ENCODE measurements around the gene GLYATL1.

GLYATL1 gene

DNA sequence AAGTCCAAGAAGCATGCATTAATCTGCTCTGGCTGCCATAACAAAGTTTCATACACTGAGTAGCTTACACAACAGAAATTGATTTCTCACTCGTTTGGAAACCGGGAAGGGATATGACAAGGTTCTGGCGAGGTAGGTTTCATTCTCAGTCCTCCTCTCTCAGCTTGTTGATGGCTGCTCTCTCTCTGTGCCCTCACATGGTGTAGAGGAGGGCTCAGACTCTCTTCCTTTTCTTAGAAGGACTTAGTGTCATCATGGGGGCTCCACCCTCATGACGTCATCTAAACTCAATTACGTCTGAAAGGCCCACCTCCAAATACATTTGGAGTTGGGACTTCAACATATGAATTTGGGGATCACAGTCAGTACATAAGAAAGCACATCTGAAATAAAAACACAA, 18.6 kb downstream of the GLYATL1 start:
- TF ChIP-seq, protein P1, sequence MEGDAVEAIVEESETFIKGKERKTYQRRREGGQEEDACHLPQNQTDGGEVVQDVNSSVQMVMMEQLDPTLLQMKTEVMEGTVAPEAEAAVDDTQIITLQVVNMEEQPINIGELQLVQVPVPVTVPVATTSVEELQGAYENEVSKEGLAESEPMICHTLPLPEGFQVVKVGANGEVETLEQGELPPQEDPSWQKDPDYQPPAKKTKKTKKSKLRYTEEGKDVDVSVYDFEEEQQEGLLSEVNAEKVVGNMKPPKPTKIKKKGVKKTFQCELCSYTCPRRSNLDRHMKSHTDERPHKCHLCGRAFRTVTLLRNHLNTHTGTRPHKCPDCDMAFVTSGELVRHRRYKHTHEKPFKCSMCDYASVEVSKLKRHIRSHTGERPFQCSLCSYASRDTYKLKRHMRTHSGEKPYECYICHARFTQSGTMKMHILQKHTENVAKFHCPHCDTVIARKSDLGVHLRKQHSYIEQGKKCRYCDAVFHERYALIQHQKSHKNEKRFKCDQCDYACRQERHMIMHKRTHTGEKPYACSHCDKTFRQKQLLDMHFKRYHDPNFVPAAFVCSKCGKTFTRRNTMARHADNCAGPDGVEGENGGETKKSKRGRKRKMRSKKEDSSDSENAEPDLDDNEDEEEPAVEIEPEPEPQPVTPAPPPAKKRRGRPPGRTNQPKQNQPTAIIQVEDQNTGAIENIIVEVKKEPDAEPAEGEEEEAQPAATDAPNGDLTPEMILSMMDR (IDR thresholded peaks at IDR 0.05; ENCODE audit: insufficient read depth, low read depth, low read length, missing control alignments): no peak
- DNase-seq (ENCODE audit: low read depth): peak; percentile 58

DNA sequence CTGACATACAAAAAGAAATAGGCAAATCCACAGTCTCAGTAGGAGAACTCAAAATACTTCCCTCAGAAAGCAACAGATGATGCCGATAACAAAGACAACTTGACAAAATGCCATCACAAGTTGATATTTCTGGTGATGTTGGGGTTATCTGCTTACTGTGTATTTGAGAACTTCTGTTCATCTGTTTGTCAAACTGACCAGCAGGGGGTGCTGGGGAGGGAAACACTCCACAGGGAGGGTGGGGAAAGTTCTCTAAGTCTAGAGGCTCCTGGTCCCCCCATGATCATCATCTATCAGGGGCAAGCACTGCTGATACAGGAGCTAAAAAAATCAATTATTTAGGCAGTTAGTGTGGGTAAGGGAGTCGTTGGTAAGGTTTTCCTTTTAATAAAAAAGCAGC, 19.2 kb downstream of the GLYATL1 start:
- TF ChIP-seq, protein P1 (IDR thresholded peaks at IDR 0.05; ENCODE audit: insufficient read depth, low read depth, low read length, missing control alignments): peak; percentile 62
- no peak overlapping the region for H3K4me3 ChIP-seq (ENCODE audit: low read depth, low read length)
- DNase-seq (ENCODE audit: low read depth): peak; percentile 65

More for the DNA sequence above, 18.6 kb downstream of the GLYATL1 start:
- no peak overlapping the region for H3K4me3 ChIP-seq (ENCODE audit: low read depth, low read length)

DNA sequence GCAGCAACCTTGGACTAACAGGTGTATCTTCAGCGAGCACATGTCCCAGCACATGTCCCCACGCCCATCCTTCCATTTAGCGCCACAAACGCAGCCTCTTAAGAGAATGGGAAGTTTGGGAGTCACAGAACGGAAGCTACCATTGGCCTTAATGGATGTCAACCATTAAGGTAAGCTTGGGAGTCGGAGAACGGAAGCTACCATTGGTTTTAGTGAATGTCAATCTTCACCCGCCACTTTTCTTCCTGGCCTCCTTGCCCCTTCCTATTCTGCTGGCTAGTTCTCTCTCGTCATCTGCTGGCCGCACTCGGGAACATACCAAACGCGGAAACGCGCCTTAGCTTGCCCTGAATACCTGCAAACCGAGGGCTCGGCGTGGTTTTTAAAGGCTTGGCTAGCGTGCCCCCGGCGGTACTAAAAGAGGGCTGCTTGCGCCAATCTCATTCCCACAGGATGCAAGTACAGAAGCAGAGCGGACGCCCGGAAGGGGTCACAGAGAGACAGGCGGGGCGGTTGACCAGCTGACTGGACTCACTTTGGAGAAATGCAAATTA, 24.3 kb downstream of the GLYATL1 start:
- TF ChIP-seq, protein P1 (IDR thresholded peaks at IDR 0.05; ENCODE audit: insufficient read depth, low read depth, low read length, missing control alignments): no peak
- DNase-seq (ENCODE audit: low read depth): peak; percentile 13
- H3K4me3 ChIP-seq (ENCODE audit: low read depth, low read length): no peak overlapping the region

GRCh38 chr11:58965246-58965985, 26.1 kb downstream of the GLYATL1 start:
- no peak for DNase-seq (ENCODE audit: low read depth)
- no peak overlapping the region for H3K4me3 ChIP-seq (ENCODE audit: low read depth, low read length)
- TF ChIP-seq, protein P1 (IDR thresholded peaks at IDR 0.05; ENCODE audit: insufficient read depth, low read depth, low read length, missing control alignments): no peak

DNA sequence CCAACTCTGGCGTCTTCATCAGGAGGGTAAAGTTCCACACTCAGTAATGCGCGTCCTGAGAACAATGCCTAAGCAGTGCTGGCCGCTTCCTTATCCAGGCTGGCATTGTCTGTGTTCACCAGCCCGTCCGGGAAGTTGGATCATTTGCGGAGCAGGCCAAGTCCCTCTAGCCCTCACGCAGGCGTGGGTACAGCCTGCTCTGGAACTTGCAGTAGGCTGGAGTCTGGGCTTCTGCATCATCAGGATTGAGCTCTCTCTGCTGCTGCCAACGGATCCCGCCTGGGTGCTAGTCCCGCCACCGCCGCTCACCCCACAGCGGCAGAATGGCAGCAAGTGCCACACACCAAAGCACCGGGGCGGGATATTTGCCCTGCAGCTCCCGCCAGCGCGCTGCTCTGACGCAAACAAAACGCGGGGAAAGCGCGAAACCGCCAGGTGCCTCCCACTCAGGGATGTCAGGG, 29.0 kb downstream of the GLYATL1 start:
- TF ChIP-seq, protein P1 (IDR thresholded peaks at IDR 0.05; ENCODE audit: insufficient read depth, low read depth, low read length, missing control alignments): no peak
- no peak for DNase-seq (ENCODE audit: low read depth)

GRCh38 chr11:58977470-58977869, 38.2 kb downstream of the GLYATL1 start:
- TF ChIP-seq, protein P1 (IDR thresholded peaks at IDR 0.05; ENCODE audit: insufficient read depth, low read depth, low read length, missing control alignments): no peak
- DNase-seq (ENCODE audit: low read depth): no peak
- no peak overlapping the region for H3K4me3 ChIP-seq (ENCODE audit: low read depth, low read length)

More for the DNA sequence above, 29.0 kb downstream of the GLYATL1 start:
- H3K4me3 ChIP-seq (ENCODE audit: low read depth, low read length): no peak overlapping the region

Measured in GM12865 (cell line).